Tibial nerve (tissue), 4 donors: Measurements from ENCODE around the gene SUN2. TPM values are rescaled to one million over a fixed set of nuclear protein-coding genes. Genes with fewer than 3 reads are reported as not detected.

ENCODE experiments used
- DNase-seq, 2 donors: peaks; one replicate each; pipeline ENCODE4 v3.0.0-alpha.2; 2019; ENCODE audit warnings: low spot score in 2 of 2
- H3K27ac ChIP-seq, 4 donors: fragments of 200-600 bp; sonication (generic) in 3 of 4; one replicate each; pipeline ENCODE4 v1.5.1; 2017 to 2019; ENCODE audit warnings: mild to moderate bottlenecking in 1 of 4
- H3K27me3 ChIP-seq, 2 donors: fragments of 200-600 bp; sonication (generic) in 1 of 2; one replicate each; pipeline versions ENCODE4 v1.5.1 to v1.6.0; 2017 to 2019
- H3K36me3 ChIP-seq, 3 donors: fragments of 200-600 bp; sonication (generic); one replicate each; pipeline ENCODE4 v1.5.1; 2018 to 2019
- H3K4me1 ChIP-seq, 4 donors: fragments of 200-600 bp; sonication (generic) in 3 of 4; one replicate each; pipeline ENCODE4 v1.5.1; 2017 to 2019
- H3K4me3 ChIP-seq, 4 donors: fragments of 200-600 bp; sonication (generic) in 3 of 4; one replicate each; pipeline ENCODE4 v1.5.1; 2017 to 2019; ENCODE audit warnings: mild to moderate bottlenecking in 1 of 4, moderate library complexity in 1 of 4
- H3K9me3 ChIP-seq, 4 donors: fragments of 200-600 bp; sonication (generic) in 3 of 4; one replicate each; pipeline ENCODE4 v1.5.1; 2017 to 2019
- CTCF ChIP-seq, 5 experiments: fragments of 200-600 bp in 3 of 5; fragments of 450-650 bp in 2 of 5; sonication (generic) in 3 of 5; IDR thresholded peaks; one replicate each; pipeline ENCODE4 v1.5.1; 2016 to 2019; ENCODE audit warnings: antibody characterized with exemption in 5 of 5, mild to moderate bottlenecking in 3 of 5, moderate library complexity in 2 of 5
- EP300 ChIP-seq, 2 donors: sonication (generic); formaldehyde crosslinking; IDR thresholded peaks; one replicate each; pipeline ENCODE4 v1.6.1; 2017; ENCODE audit warnings: antibody characterized with exemption in 2 of 2, mild to moderate bottlenecking in 1 of 2
- POLR2A ChIP-seq, 2 donors: fragments of 450-650 bp; IDR thresholded peaks; one replicate each; pipeline ENCODE4 v1.6.1; 2017; ENCODE audit warnings: antibody characterized with exemption in 2 of 2, mild to moderate bottlenecking in 2 of 2, moderate library complexity in 2 of 2
- WGBS, 2 donors: methylation state at CpG; one replicate each; pipeline ENCODE4 v1.1.5; 2018; 5-methylcytosine and 5-hydroxymethylcytosine counted together
- total RNA-seq, 4 donors: library from RNA; depleted of rRNA; stranded (reverse); fragments of >200 nt; gene quantifications; one replicate each; pipeline ENCODE4 v1.1.0, GENCODE V29; 2016

SUN2 gene
- total RNA-seq, 4 donors from 2014 or later: 640 to 1,234 (median 846) TPM

- H3K4me3 ChIP-seq: no peak overlapping the region
- WGBS, 2 donors: 94 to 95% methylated on average over 5 of the region's 5 CpGs
- no peak for DNase-seq
- no peaks in the 10 kb centered on the region for H3K27me3 ChIP-seq
- H3K27ac ChIP-seq: no peak overlapping the region
- H3K9me3 ChIP-seq: no peaks in the 10 kb centered on the region
- H3K4me1 ChIP-seq: peaks cover 0 to 40% (median 25%) of the 10 kb centered on the region in 4 donors
- no peak for TF ChIP-seq EP300 (IDR thresholded peaks at IDR 0.05)
- TF ChIP-seq CTCF (IDR thresholded peaks at IDR 0.05): no peak
- no peak for TF ChIP-seq POLR2A (IDR thresholded peaks at IDR 0.05)
- peaks cover 0 to 22% (median 0%) of the 10 kb centered on the region in 3 donors for H3K36me3 ChIP-seq
Observed at GRCh38 chr22:38784856-38785255, 29.1 kb upstream of the SUN2 start.

- Histone ChIP-seq H3K9me3 (no peaks in the 10 kb centered on the region), H3K4me1 (peaks cover 0 to 38% (median 23%) of the 10 kb centered on the region in 4 donors), H3K27me3 (no peaks in the 10 kb centered on the region), H3K4me3 (no peak overlapping the region), H3K36me3 (peaks cover 0 to 23% (median 0%) of the 10 kb centered on the region in 3 donors), H3K27ac (peak overlapping the region in 1 of 4 donors; percentile 63)
- 92 to 93% methylated on average over 15 of the region's 15 CpGs for WGBS, 2 donors
- no peak for DNase-seq
- no peak for TF ChIP-seq CTCF (IDR thresholded peaks at IDR 0.05)
- TF ChIP-seq EP300 (IDR thresholded peaks at IDR 0.05): no peak
- no peak for TF ChIP-seq POLR2A (IDR thresholded peaks at IDR 0.05)
Observed at GRCh38 chr22:38784035-38784434, 28.2 kb upstream of the SUN2 start.

GRCh38 chr22:38783095-38783615 lies 27.4 kb upstream of the SUN2 start:
- H3K4me1 ChIP-seq: peaks cover 0 to 31% (median 16%) of the 10 kb centered on the region in 4 donors
- H3K27me3 ChIP-seq: no peaks in the 10 kb centered on the region
- WGBS, 2 donors: 29 to 44% methylated on average over 14 of the region's 14 CpGs
- TF ChIP-seq CTCF (IDR thresholded peaks at IDR 0.05) (no peak), POLR2A (IDR thresholded peaks at IDR 0.05) (no peak), EP300 (IDR thresholded peaks at IDR 0.05) (no peak)
- H3K36me3 ChIP-seq: peaks cover 0 to 32% (median 0%) of the 10 kb centered on the region in 3 donors
- H3K27ac ChIP-seq: peak overlapping the region in 2 of 4 donors; percentile 60 to 63
- H3K9me3 ChIP-seq: no peaks in the 10 kb centered on the region
- DNase-seq: no peak
- no peak overlapping the region for H3K4me3 ChIP-seq

GRCh38 chr22:38782402-38783094 lies 26.8 kb upstream of the SUN2 start:
- Histone ChIP-seq H3K4me3 (no peak overlapping the region), H3K4me1 (peaks cover 0 to 25% (median 11%) of the 10 kb centered on the region in 4 donors), H3K9me3 (no peaks in the 10 kb centered on the region), H3K27ac (peak overlapping the region in 2 of 4 donors; percentile 38 to 63), H3K27me3 (no peaks in the 10 kb centered on the region), H3K36me3 (peaks cover 0 to 38% (median 0%) of the 10 kb centered on the region in 3 donors)
- TF ChIP-seq EP300 (IDR thresholded peaks at IDR 0.05) (no peak), POLR2A (IDR thresholded peaks at IDR 0.05) (no peak), CTCF (IDR thresholded peaks at IDR 0.05) (no peak)
- no peak for DNase-seq
- WGBS, 2 donors: 48 to 58% methylated on average over 13 of the region's 13 CpGs

- no peak for TF ChIP-seq CTCF (IDR thresholded peaks at IDR 0.05)
- no peak for TF ChIP-seq EP300 (IDR thresholded peaks at IDR 0.05)
- H3K4me3 ChIP-seq: no peak overlapping the region
- no peak overlapping the region for H3K27ac ChIP-seq
- no peaks in the 10 kb centered on the region for H3K9me3 ChIP-seq
- no peaks in the 10 kb centered on the region for H3K27me3 ChIP-seq
- H3K4me1 ChIP-seq: peaks cover 0 to 18% (median 6%) of the 10 kb centered on the region in 4 donors
- 85 to 96% methylated on average over 8 to 13 of the region's 13 CpGs for WGBS, 2 donors
- DNase-seq: no peak
- H3K36me3 ChIP-seq: peaks cover 0 to 46% (median 0%) of the 10 kb centered on the region in 3 donors
Observed at GRCh38 chr22:38781033-38781432, 25.2 kb upstream of the SUN2 start.
